Upper lobe of right lung (tissue), 1 donor: Measurements from ENCODE around the gene CABYR. TPM values are rescaled to one million over a fixed set of nuclear protein-coding genes. Genes with fewer than 3 reads are reported as not detected.

Experiments
- ATAC-seq: fragments of 200-7000 bp; cut with Tn5 transposase; one replicate; pipeline ENCODE4 v1.9.1; 2020; ENCODE audit warnings: mild to moderate bottlenecking, moderate library complexity
- DNase-seq: peaks from one replicate; pipeline ENCODE4 v3.0.0-alpha.2; 2020
- H3K27ac ChIP-seq: fragments of 200-600 bp; one replicate; pipeline ENCODE4 v1.8.0; 2022
- H3K27me3 ChIP-seq: fragments of 200-600 bp; one replicate; pipeline ENCODE4 v1.8.0; 2022; ENCODE audit warnings: mild to moderate bottlenecking
- H3K36me3 ChIP-seq: fragments of 200-600 bp; one replicate; pipeline ENCODE4 v1.8.0; 2022
- H3K4me1 ChIP-seq: fragments of 200-600 bp; one replicate; pipeline ENCODE4 v1.8.0; 2022
- H3K4me3 ChIP-seq: fragments of 200-600 bp; one replicate; pipeline ENCODE4 v1.8.0; 2022; ENCODE audit warnings: mild to moderate bottlenecking
- H3K9me3 ChIP-seq: fragments of 200-600 bp; one replicate; pipeline ENCODE4 v1.8.0; 2022
- CTCF ChIP-seq: fragments of 200-600 bp; IDR thresholded peaks from one replicate; pipeline ENCODE4 v1.8.0; 2022; ENCODE audit warnings: antibody characterized with exemption
- intact Hi-C: fragments of 100-400 bp; cut with DNase I; formaldehyde crosslinking; loops from one replicate; pipeline ENCODE4 v1.11.0; 2022
- long read RNA-seq: library from polyadenylated mRNA; unstranded; transcript quantifications from one replicate; pipeline ENCODE4 v2.0.0, GENCODE V29; 2021
- total RNA-seq: library from RNA; stranded (reverse); fragmentation: NEBNext Ultra II Directional; extraction: Animal tissue kit (Norgen Biotek cat#: 25700); gene quantifications from one replicate; pipeline ENCODE4 v1.2.1, GENCODE V29; 2021
- donor health status: DM: no; HTN: yes; CAD: no; lungs with severe emphysema.

Gene CABYR
- total RNA-seq: 1.1 TPM
- long read RNA-seq, partial matches to known transcripts: 0 of 3 reads
- long read RNA-seq, other reads (novel, unspliced or antisense): 3 of 3 reads

GRCh38 chr18:24138789-24139616 is at the start of gene CABYR:
TSS of gene CABYR (plus strand) at chr18:24139062. CDS start at chr18:24143115, 4,053 bp downstream.
- Histone ChIP-seq H3K27me3 (no peaks in the 10 kb centered on the region), H3K27ac (no peak within 1 kb of the TSS), H3K36me3 (no peaks in the 10 kb centered on the region), H3K4me3 (peak within 1 kb of the TSS; percentile 60), H3K4me1 (peaks cover 14% of the 10 kb centered on the region), H3K9me3 (no peaks in the 10 kb centered on the region)
- DNase-seq (peak; percentile 80), ATAC-seq (peak; percentile 93)
- intact Hi-C loops: no loop called here
- no peak for TF ChIP-seq CTCF

GRCh38 chr18:24089076-24089475 is 49.8 kb upstream of the CABYR start:
- Histone ChIP-seq H3K9me3 (no peaks in the 10 kb centered on the region), H3K27me3 (no peaks in the 10 kb centered on the region), H3K4me3 (no peak overlapping the region), H3K36me3 (no peaks in the 10 kb centered on the region), H3K27ac (no peak overlapping the region), H3K4me1 (no peaks in the 10 kb centered on the region)
- no peak for DNase-seq
- intact Hi-C loops: no loop called here
- ATAC-seq: no peak
- no peak for TF ChIP-seq CTCF

- Histone ChIP-seq H3K27me3 (no peaks in the 10 kb centered on the region), H3K27ac (no peak overlapping the region), H3K9me3 (no peaks in the 10 kb centered on the region), H3K36me3 (no peaks in the 10 kb centered on the region), H3K4me1 (no peaks in the 10 kb centered on the region), H3K4me3 (no peak overlapping the region)
- no peak for TF ChIP-seq CTCF
- intact Hi-C loops: no loop called here
- DNase-seq (no peak), ATAC-seq (no peak)
Measured at GRCh38 chr18:24089515-24090337, 49.1 kb upstream of the CABYR start.

- intact Hi-C loops: no loop called here
- DNase-seq: no peak
- Histone ChIP-seq H3K4me1 (no peaks in the 10 kb centered on the region), H3K4me3 (no peak overlapping the region), H3K27me3 (no peaks in the 10 kb centered on the region), H3K9me3 (no peaks in the 10 kb centered on the region), H3K36me3 (no peaks in the 10 kb centered on the region), H3K27ac (no peak overlapping the region)
- ATAC-seq: no peak
- TF ChIP-seq CTCF: no peak
Measured at GRCh38 chr18:24090876-24091275, 48.0 kb upstream of the CABYR start.

- TF ChIP-seq CTCF: no peak
- H3K4me3 ChIP-seq: no peak overlapping the region
- no peaks in the 10 kb centered on the region for H3K4me1 ChIP-seq
- no peaks in the 10 kb centered on the region for H3K27me3 ChIP-seq
- no peaks in the 10 kb centered on the region for H3K36me3 ChIP-seq
- intact Hi-C loops: no loop called here
- no peaks in the 10 kb centered on the region for H3K9me3 ChIP-seq
- ATAC-seq: no peak
- no peak overlapping the region for H3K27ac ChIP-seq
- DNase-seq: no peak
Measured at GRCh38 chr18:24094561-24094960, 44.3 kb upstream of the CABYR start.
